Measurements from ENCODE around the gene CRTAC1.

- TF ChIP-seq CTCF (IDR thresholded peaks at IDR 0.05) = no peak
- no peak for TF ChIP-seq ZFX (IDR thresholded peaks at IDR 0.05; ENCODE audit: borderline replicate concordance)
These were observed 99.4 kb downstream of the CRTAC1 start for GRCh38 chr10:97931041-97931440.

Measured in 22Rv1 (cell line).